ENCODE results near the gene TBC1D22A. TPM values are rescaled to one million over a fixed set of nuclear protein-coding genes. Genes with fewer than 3 reads are reported as not detected.

Gene TBC1D22A
- total RNA-seq, 2 experiments from 2014 or later, result 47.2 to 49.1 TPM

- Mint-ChIP-seq H3K36me3 (peaks cover 5% of the 10 kb centered on the region), H3K9me3 (peaks cover 5% of the 10 kb centered on the region), H3K27me3 (no peaks in the 10 kb centered on the region), H3K4me1 (peaks cover 28% of the 10 kb centered on the region), H3K27ac (no peak overlapping the region), H3K4me3 (no peak overlapping the region)
- POLR2A ChIA-PET, result interaction anchor here (4.2 kb wide), 1 partner anchor 10 kb away, joined by 55 read pairs; the partner anchor contains the start of gene TBC1D22A
- DNase-seq (no peak), ATAC-seq (ENCODE audit: low read depth) (no peak)
Observed at GRCh38 chr22:46752286-46752987, 10.0 kb upstream of the TBC1D22A start.

DNA sequence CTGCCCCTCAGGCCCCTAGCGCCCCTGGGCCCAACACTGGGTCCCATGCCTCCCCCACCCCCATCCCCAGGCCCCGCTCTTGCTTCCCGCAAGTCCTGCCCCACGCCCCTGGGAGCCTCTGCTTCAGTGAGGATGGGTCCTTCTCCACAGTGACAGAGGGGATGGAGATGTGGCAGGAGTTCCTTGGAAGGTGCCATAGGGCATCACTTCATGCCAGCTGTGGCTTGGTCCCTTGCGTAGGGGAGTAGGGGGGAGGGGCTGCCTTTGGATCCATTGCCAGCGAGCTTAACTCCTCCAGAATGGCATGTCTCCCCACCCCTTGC, 9.5 kb upstream of the TBC1D22A start:
- ATAC-seq (ENCODE audit: low read depth) (no peak), DNase-seq (no peak)
- H3K36me3 Mint-ChIP-seq, result peaks cover 5% of the 10 kb centered on the region
- H3K4me1 Mint-ChIP-seq, result peaks cover 28% of the 10 kb centered on the region
- no peak overlapping the region for H3K27ac Mint-ChIP-seq
- peaks cover 5% of the 10 kb centered on the region for H3K9me3 Mint-ChIP-seq
- H3K27me3 Mint-ChIP-seq, result no peaks in the 10 kb centered on the region
- H3K4me3 Mint-ChIP-seq, result no peak overlapping the region
- POLR2A ChIA-PET, result no interaction called here

DNA sequence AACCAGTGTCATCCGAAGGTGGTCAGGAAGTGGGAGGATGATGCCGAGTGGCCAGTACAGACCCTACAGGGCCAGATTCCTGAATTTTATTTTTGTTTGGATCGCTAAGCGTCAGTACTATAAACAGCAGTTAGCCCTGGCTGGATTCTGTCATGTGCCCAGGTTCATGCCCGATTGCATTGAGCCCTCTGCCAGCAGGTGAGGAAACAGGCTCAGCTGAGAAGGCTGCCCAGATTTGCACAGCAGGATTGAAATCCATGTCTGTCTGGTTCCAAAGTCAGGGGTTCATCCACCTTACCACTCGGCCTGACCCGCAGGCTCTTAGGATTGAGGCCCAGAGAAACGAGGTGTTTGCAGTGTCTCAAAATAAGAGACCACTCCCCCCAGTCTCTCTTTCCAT, 9.1 kb upstream of the TBC1D22A start:
- no peaks in the 10 kb centered on the region for H3K27me3 Mint-ChIP-seq
- ATAC-seq (ENCODE audit: low read depth), result no peak
- peaks cover 5% of the 10 kb centered on the region for H3K9me3 Mint-ChIP-seq
- no peak overlapping the region for H3K27ac Mint-ChIP-seq
- POLR2A ChIA-PET, result no interaction called here
- H3K36me3 Mint-ChIP-seq, result peaks cover 5% of the 10 kb centered on the region
- H3K4me3 Mint-ChIP-seq, result no peak overlapping the region
- DNase-seq, result no peak
- H3K4me1 Mint-ChIP-seq, result peaks cover 28% of the 10 kb centered on the region

GRCh38 chr22:46753761-46754109, 8.7 kb upstream of the TBC1D22A start:
- Mint-ChIP-seq H3K4me3 (no peak overlapping the region), H3K4me1 (peaks cover 29% of the 10 kb centered on the region), H3K27me3 (no peaks in the 10 kb centered on the region), H3K36me3 (peaks cover 5% of the 10 kb centered on the region), H3K9me3 (peaks cover 5% of the 10 kb centered on the region), H3K27ac (no peak overlapping the region)
- DNase-seq (no peak), ATAC-seq (ENCODE audit: low read depth) (no peak)
- POLR2A ChIA-PET, result no interaction called here

GRCh38 chr22:46754110-46754799, 8.2 kb upstream of the TBC1D22A start:
- no peak for DNase-seq
- H3K9me3 Mint-ChIP-seq, result peaks cover 5% of the 10 kb centered on the region
- H3K4me3 Mint-ChIP-seq, result no peak overlapping the region
- H3K36me3 Mint-ChIP-seq, result peaks cover 5% of the 10 kb centered on the region
- peak overlapping the region; percentile 65 for H3K27ac Mint-ChIP-seq
- POLR2A ChIA-PET, result no interaction called here
- H3K27me3 Mint-ChIP-seq, result no peaks in the 10 kb centered on the region
- ATAC-seq (ENCODE audit: low read depth), result no peak
- H3K4me1 Mint-ChIP-seq, result peaks cover 27% of the 10 kb centered on the region

GRCh38 chr22:46754826-46755225, 7.6 kb upstream of the TBC1D22A start:
- H3K27ac Mint-ChIP-seq, result no peak overlapping the region
- DNase-seq, result no peak
- H3K27me3 Mint-ChIP-seq, result no peaks in the 10 kb centered on the region
- H3K36me3 Mint-ChIP-seq, result peaks cover 5% of the 10 kb centered on the region
- H3K4me1 Mint-ChIP-seq, result peaks cover 23% of the 10 kb centered on the region
- H3K9me3 Mint-ChIP-seq, result peaks cover 5% of the 10 kb centered on the region
- ATAC-seq (ENCODE audit: low read depth), result no peak
- POLR2A ChIA-PET, result no interaction called here
- no peak overlapping the region for H3K4me3 Mint-ChIP-seq

DNA sequence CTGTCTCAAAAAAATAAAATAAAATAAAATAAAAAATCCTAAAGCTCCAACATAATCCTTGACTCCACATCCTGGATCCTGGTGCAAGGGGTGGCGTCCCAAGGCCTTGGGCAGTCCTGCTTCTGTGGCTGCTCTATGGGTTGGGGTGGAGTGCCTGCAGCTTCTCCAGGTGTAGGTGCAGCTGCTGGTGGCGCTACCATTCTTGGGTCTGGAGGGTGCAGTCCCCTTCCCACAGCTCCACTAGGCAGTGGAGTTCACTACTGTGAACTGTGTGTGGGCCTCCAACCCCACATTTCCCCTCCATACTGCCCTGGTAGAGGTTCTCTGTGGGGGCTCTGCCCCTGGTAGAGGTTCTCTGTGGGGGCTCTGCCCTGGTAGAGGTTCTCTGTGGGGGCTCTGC, 6.9 kb upstream of the TBC1D22A start:
- Mint-ChIP-seq H3K9me3 (peaks cover 5% of the 10 kb centered on the region), H3K4me1 (peaks cover 19% of the 10 kb centered on the region), H3K36me3 (peaks cover 5% of the 10 kb centered on the region), H3K27me3 (no peaks in the 10 kb centered on the region), H3K4me3 (no peak overlapping the region), H3K27ac (no peak overlapping the region)
- no peak for ATAC-seq (ENCODE audit: low read depth)
- no peak for DNase-seq
- POLR2A ChIA-PET, result no interaction called here

GRCh38 chr22:46756097-46756496, 6.4 kb upstream of the TBC1D22A start:
- H3K4me1 Mint-ChIP-seq, result peaks cover 20% of the 10 kb centered on the region
- H3K27ac Mint-ChIP-seq, result no peak overlapping the region
- H3K27me3 Mint-ChIP-seq, result no peaks in the 10 kb centered on the region
- POLR2A ChIA-PET, result no interaction called here
- H3K36me3 Mint-ChIP-seq, result peaks cover 5% of the 10 kb centered on the region
- DNase-seq (no peak), ATAC-seq (ENCODE audit: low read depth) (no peak)
- H3K4me3 Mint-ChIP-seq, result no peak overlapping the region
- peaks cover 5% of the 10 kb centered on the region for H3K9me3 Mint-ChIP-seq

GRCh38 chr22:46757104-46757503, 5.3 kb upstream of the TBC1D22A start:
- ATAC-seq (ENCODE audit: low read depth), result no peak
- no peak overlapping the region for H3K27ac Mint-ChIP-seq
- H3K4me3 Mint-ChIP-seq, result no peak overlapping the region
- peaks cover 27% of the 10 kb centered on the region for H3K4me1 Mint-ChIP-seq
- no peaks in the 10 kb centered on the region for H3K27me3 Mint-ChIP-seq
- no peak for DNase-seq
- POLR2A ChIA-PET, result interaction anchor here (2.7 kb wide), 1 partner anchor 8 kb away, joined by 18 read pairs; no protein-coding TSS in a partner anchor
- peaks cover 8% of the 10 kb centered on the region for H3K36me3 Mint-ChIP-seq
- peaks cover 5% of the 10 kb centered on the region for H3K9me3 Mint-ChIP-seq

DNA sequence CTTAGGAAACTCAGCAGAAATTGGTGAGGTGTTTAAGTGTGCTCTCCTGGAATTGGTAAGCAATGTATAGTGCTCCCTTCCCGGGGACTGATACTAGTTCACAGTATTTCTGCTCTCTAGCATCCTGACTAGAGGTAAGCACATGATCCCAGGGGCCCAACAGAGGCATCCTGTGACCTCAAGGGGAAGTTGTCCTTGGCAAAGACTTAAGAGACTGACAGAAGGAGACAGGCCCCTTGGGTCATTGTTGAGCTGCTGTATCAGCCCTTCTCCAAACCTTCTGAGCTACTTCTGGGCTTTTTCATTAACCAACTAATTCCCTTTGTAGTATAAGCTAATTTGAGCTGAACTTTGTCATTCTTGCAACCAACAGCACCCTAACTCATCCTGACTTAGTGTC, 4.3 kb upstream of the TBC1D22A start:
- no peaks in the 10 kb centered on the region for H3K27me3 Mint-ChIP-seq
- DNase-seq (no peak), ATAC-seq (ENCODE audit: low read depth) (no peak)
- H3K36me3 Mint-ChIP-seq, result peaks cover 11% of the 10 kb centered on the region
- H3K9me3 Mint-ChIP-seq, result peaks cover 5% of the 10 kb centered on the region
- POLR2A ChIA-PET, result interaction anchor here (1.0 to 2.7 kb wide), 3 partner anchors 9 to 45 kb away, joined by 4 to 18 read pairs (median 5); no protein-coding TSS in a partner anchor
- H3K27ac Mint-ChIP-seq, result no peak overlapping the region
- H3K4me3 Mint-ChIP-seq, result no peak overlapping the region
- peaks cover 30% of the 10 kb centered on the region for H3K4me1 Mint-ChIP-seq

DNA sequence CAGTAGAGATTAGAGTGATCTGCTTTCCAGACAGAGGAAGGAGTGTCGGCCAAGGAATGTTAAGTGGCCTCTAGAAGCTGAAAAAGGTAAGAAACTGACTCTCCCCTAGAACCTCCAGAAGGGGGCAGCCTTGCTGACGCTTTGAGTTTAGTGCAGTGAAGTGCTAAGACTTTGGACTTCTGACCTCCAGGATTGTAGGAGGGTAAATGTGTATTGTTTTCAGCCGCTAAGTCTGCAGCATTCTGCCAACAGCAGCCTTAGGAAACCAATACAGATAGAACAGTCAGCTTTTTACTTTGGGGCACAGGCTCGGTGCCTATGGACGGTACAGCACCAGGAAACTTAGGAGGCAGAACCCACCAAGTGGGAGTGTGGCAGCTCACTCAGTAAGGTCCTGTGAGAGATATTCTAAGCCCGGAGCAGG, 3.6 kb upstream of the TBC1D22A start:
- Mint-ChIP-seq H3K27me3 (no peaks in the 10 kb centered on the region), H3K27ac (no peak overlapping the region), H3K4me1 (peaks cover 32% of the 10 kb centered on the region), H3K4me3 (no peak overlapping the region), H3K36me3 (peaks cover 11% of the 10 kb centered on the region), H3K9me3 (peaks cover 5% of the 10 kb centered on the region)
- DNase-seq (peak; percentile 44), ATAC-seq (ENCODE audit: low read depth) (no peak)
- POLR2A ChIA-PET, result interaction anchor here (1.0 to 2.7 kb wide), 3 partner anchors 10 to 44 kb away, joined by 4 to 18 read pairs (median 5); no protein-coding TSS in a partner anchor

- POLR2A ChIA-PET, result interaction anchor here (2.9 to 3.9 kb wide), 3 partner anchors 11 to 41 kb away, joined by 18 to 55 read pairs (median 43); no protein-coding TSS in a partner anchor
- no peaks in the 10 kb centered on the region for H3K27me3 Mint-ChIP-seq
- peaks cover 41% of the 10 kb centered on the region for H3K4me1 Mint-ChIP-seq
Observed at GRCh38 chr22:46761017-46761416, 1.4 kb upstream of the TBC1D22A start.

GRCh38 chr22:46761539-46762237, 762 bp upstream of the TBC1D22A start:
- Mint-ChIP-seq H3K27me3 (no peaks in the 10 kb centered on the region), H3K36me3 (peaks cover 9% of the 10 kb centered on the region), H3K4me1 (peaks cover 37% of the 10 kb centered on the region), H3K9me3 (peaks cover under 1% of the 10 kb centered on the region), H3K27ac (peak overlapping the region; percentile 99), H3K4me3 (peak overlapping the region; percentile 100)
- DNase-seq, result no peak
- ATAC-seq (ENCODE audit: low read depth), result no peak
- POLR2A ChIA-PET, result interaction anchor here (0.6 to 3.9 kb wide), 13 partner anchors 12 to 466 kb away, joined by 3 to 64 read pairs (median 10); partner anchors contain the start of gene CERK

More at GRCh38 chr22:46761017-46761416, 1.4 kb upstream of the TBC1D22A start:
- Mint-ChIP-seq H3K4me3 (peak overlapping the region; percentile 100), H3K9me3 (peaks cover 5% of the 10 kb centered on the region), H3K27ac (peak overlapping the region; percentile 61), H3K36me3 (peaks cover 13% of the 10 kb centered on the region)
- no peak for ATAC-seq (ENCODE audit: low read depth)
- DNase-seq, result no peak
